ENCODE measurements around the gene GALNT7. TPM values are rescaled to one million over a fixed set of nuclear protein-coding genes. Genes with fewer than 3 reads are reported as not detected.
A peak's percentile ranks its signal among the peaks of the same experiment; 100 is the strongest.

The GALNT7 gene
- total RNA-seq, 1 donor from 2014 or later: 7.2 TPM

DNA sequence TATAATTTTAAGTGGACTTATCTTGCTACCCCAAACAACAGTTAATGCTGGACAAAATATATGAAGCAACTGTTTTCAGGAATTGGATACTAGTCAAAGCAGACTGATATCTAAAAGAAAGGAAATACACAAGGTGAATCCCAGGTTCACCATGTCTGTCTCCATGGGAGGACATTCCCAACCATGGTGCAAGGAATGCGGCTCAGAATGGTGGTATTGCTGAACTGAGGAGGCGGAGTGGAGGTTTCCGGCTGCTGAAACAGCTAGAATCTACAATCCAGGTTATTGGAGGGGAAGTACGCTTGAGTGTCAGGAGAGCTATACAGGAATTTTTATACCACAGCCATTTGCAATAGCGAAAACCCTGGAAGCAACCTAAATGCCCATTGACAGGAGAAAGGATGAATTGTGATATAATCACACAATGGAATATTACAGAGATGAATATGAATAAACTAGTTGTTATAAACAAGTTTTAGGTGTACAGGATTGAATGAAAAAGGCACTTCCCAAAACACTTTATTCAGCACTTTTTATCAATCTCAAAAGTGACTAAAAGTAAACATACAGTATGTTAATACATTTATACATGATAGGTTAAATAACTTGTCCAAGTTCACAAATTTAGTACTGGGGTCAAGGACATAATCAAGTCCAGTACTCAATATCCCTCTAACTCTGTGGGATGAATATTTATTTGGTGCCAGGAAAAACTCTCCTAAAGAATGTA lies 156.6 kb downstream of the GALNT7 start:
- intact Hi-C loops (cut with DNase I): no loop called here
- no peak for DNase-seq (ENCODE audit: low spot score)

DNA sequence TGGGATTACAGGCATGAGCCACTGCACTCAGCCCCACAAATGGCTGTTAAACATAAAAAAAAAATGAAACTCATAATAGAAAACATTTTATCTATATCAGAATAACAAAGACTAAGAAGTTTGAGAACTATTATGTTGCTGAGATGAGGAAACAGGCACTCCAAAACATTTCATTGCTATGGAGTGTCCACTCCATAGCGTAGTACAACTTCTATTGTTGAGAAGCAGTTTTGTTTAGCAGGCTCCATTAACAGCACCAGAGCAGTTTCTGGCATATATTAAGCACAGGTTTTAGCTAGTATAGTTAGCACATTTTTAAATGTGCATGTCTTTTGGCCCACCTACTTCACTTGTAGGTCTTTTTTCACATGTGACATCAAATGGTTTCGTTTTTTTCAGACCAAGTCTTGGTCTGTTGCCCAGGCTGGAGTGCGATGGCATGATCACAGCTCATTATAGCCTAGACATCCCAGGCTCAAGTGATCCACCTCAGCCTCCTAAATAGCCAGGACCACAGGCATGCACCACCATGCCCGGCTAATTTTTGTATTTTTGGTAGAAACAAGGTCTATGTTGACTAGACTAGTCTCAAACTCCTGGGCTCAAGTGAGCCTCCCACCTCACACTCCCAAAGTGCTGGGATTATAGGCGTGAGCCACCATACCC lies 159.8 kb downstream of the GALNT7 start:
- no peak for DNase-seq (ENCODE audit: low spot score)
- intact Hi-C loops (cut with DNase I): no loop called here

DNA sequence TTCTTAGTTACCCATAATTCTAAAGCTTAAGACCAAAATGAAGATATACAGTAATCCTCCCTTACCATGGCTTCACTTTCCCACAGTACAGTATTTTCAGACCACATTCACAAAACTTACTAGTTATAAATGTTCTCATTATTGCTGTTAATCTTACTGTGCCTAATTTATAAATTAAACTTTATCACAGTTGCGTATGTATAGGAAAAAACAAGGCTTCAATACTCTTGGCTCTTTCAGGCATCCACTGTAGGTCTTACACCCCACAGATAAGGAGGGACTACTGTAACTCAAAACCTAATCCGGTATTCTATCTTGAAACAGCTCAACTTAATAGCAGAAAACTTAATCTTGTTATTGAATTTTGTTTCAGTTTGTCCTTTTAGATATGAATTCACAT lies 162.0 kb downstream of the GALNT7 start:
- no peak for DNase-seq (ENCODE audit: low spot score)
- intact Hi-C loops (cut with DNase I): loop anchor here (5.0 kb wide), 1 partner anchor 162 kb away; no protein-coding TSS in a partner anchor

DNA sequence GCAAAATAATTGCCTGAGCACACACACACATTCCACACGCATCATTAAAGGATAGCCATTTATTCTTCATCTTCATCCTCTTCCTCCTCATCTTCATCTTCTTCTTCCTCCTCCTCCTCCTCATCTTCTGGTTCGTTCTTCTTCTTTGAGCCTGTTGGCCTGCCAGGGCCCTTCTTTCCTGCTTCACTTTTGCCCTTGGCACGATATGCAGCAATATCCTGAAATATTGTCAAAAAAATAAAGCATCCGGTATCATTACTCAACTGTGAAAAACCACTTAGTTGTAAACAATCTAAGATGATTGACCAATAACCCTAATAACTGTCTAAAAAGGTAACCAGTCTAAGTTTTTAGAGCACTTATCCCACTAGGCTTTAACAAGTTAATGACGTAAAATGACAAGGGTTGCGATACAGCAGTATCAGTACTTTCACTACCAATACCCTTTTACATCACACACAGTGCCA lies 163.4 kb downstream of the GALNT7 start:
- intact Hi-C loops (cut with DNase I): loop anchor here (5.0 kb wide), 1 partner anchor 160 kb away; no protein-coding TSS in a partner anchor
- DNase-seq (ENCODE audit: low spot score): no peak

DNA sequence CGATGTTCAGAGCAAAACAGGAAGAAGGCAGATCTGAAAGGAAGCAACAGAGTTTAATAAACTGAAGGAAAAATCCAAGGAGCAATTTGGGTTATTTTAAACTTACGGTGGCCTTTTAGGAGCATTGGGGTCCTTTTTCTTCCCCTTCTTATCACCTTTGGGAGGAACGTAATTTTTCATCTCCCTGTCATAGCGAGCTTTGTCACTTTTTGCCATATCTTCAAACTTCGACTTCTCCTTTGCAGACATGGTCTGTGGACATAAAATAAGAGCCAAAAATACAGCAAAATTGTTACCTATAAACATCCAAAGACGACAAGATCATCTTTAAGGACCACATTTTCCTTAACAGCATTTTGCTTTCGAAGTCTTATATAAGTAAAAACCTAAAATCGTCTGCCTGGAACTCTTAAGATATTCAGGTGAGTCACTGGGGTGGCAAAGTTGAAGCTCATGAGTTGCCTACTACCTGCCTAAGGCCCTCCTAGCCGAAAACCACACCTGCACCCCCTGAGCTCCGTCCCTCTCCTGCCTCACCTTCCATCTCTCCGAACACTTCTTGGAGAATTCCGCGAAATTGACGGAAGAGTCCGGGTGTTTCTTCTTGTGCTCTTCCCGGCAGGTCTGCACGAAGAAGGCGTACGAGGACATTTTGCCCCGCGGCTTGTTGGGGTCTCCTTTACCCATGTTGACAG lies 164.5 kb downstream of the GALNT7 start:
- no peak for DNase-seq (ENCODE audit: low spot score)
- intact Hi-C loops (cut with DNase I): loop anchor here (5.0 kb wide), 1 partner anchor 159 kb away; no protein-coding TSS in a partner anchor

DNA sequence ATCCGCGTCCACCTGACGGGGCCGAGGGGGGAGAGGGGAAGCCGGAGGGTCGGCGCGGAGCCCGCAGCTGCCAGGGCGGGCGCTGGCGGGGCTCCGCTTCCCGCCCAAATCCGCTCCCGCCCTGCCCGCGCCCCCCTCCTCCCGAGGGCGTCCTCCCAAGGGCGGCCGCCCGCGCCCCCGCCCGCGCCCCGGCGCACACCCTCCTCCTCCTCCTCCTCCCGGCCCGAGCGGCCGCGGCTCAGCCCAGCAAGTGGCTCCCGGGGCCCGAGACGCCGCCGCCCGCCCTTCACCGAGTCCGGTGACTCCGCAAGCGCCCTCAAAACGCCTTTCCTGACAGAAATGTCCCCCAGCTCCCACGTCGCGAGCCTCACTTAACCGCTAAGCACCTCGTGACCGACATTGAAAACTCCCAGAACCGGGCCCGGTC lies 165.1 kb downstream of the GALNT7 start:
- intact Hi-C loops (cut with DNase I): loop anchor here (1.0 to 5.0 kb wide), 2 partner anchors 37 to 159 kb away; partner anchors contain the start of gene SAP30
- peak; percentile 83 for DNase-seq (ENCODE audit: low spot score)

DNA sequence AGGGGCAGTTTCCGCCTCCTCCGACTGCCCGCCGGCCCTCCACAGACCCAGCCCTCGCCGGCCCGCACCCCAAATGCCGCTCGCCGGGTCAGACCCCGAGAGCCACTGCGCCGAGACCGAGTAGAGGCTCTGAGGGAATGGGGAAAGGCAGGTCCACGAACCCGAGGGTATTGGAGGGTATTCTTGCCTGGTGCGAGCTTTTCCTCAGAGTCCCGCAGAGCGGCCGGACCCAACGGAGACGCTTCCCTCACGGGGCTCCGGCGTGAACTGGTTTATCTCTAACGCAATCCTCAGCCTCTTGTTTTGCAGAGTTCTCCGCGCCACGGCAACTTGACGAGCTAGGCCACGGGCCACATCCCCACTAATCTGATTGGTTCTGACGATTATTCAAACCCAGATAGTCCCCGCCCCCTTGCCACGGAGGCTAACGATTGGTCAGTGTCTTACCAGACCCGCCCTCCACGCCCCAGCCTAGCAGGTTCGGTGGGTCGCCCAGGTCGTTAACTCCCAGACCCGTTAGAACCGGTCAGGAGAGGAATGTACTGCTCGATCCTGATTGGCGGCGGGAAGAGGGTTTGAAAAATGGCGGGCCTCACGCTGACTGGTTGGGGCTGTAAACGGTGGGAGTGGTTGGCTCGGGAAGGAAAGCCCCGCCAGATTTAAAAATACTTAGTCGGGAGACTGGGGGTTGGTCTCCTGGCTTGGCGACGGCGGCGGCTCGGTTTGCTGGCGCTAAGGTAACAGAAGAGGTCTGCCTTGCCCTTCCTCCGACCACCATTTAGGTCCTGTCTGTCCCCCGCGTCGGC lies 165.7 kb downstream of the GALNT7 start, which contains the start of gene HMGB2:
TSS of gene HMGB2 (minus strand) at position 274 of the 806 bp plus-strand sequence. CDS start 709 bp downstream, outside the sequence.
- peak; percentile 100 for DNase-seq (ENCODE audit: low spot score)
- intact Hi-C loops (cut with DNase I): loop anchor here (1.0 to 5.0 kb wide), 2 partner anchors 36 to 158 kb away; partner anchors contain the start of gene SAP30

DNA sequence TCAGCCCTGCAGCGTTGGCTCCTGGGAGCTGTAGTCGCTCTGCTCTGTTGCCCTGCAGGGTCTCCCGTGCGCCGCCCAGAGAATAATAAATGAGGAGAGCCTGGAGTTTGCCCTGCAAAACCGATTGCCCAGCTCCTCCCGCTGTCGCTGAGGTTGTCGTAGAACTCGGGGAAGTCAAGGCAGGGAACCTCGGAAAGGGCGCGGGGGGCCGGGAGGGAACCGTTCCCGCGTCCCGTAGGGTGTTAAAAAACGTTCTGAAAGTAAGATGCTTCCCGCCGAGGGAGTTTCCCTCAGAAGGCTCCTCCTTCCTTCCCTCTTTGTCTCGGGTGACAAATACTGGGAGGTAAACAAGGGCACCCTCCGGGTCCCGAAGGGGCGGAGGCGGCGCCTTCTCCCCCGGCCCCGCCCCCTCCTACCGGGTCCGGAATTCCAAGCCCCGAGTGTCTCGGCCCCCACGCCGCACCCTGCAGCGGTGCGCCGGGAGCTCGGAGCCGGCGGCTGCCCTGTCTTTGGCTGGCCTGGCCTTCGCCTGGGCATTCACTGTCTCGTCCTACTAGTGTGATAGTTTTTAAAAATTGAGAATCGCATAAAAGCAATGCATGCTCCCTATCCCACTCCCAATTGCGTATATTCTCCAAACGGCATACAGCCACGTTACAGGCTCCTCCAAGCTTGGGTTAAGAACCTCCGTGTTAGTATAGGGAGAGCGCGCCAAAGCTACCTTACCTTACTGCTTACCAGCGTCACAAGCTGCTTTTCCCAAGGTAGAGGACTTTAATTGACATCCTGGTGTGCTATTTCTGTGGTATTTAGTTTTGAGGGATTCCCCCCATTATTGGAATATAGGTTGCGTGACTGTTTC lies 166.5 kb downstream of the GALNT7 start:
- peak; percentile 77 for DNase-seq (ENCODE audit: low spot score)
- intact Hi-C loops (cut with DNase I): loop anchor here (1.0 to 5.0 kb wide), 2 partner anchors 35 to 157 kb away; partner anchors contain the start of gene SAP30

DNA sequence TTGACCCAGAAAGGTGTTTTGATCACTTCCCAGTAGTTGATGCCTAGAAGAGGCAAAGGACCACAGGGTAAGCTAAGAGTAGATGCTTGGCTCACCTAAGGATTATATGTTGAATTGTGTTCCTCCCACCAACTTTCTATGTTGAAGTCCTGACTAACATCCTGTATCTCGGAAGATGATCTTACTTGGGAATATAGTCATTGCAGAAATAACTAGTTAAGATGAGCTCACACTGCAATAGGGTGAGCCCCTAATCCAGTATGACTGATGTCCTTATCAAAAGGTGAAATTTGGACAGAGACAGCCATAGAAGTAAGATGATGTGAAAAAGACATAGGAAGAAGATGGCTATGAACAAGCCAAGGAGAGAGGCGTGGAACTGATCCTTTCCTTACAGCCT lies 168.9 kb downstream of the GALNT7 start:
- intact Hi-C loops (cut with DNase I): no loop called here

DNA sequence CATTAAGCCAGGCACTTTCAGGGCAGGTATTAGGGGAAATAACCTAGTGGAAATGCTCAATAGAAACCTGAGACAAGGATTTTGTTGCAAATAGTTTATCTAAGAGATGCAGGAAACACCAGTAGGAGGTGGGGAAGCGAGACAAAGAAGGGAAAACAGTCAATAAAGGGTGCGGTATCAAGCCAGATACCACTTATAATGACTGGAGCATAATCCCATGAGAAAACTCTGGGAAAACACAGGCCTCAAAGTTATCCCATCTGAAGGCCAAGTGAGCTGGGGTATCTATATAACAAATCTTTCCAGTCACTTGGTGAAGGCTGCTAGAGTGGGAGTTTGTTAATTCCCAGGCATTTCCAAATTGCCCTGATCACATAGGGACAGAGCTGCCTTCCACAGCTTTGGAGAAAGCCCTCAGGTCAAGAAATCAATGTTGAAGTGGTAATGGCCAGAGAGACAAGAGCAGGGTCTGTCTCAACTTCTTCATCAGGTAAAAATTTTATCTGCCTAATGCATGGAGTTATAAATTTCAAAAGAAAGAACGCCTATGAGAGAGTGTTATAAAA lies 175.3 kb downstream of the GALNT7 start:
- intact Hi-C loops (cut with DNase I): no loop called here
- DNase-seq (ENCODE audit: low spot score): no peak

More for the DNA sequence above, 168.9 kb downstream of the GALNT7 start:
- no peak for DNase-seq (ENCODE audit: low spot score)

DNA sequence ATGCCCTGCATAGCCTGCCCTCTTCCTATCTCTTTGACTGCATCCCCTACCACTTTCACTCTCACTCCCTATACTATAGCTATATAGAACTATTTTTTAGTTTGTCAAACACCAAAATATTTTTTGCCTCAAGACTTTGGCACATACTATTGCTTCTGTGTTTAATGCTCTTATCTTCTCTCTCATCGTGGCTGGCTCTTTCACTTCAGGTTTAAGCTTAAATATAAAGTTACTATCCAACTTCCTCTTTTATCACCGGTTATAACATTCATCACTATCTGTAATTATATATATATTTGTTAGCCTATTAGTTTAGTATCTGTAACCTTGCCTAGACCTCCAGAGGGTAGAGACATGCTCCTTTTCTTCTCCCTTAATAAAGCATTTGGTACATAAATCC lies 177.0 kb downstream of the GALNT7 start:
- intact Hi-C loops (cut with DNase I): no loop called here
- no peak for DNase-seq (ENCODE audit: low spot score)

DNA sequence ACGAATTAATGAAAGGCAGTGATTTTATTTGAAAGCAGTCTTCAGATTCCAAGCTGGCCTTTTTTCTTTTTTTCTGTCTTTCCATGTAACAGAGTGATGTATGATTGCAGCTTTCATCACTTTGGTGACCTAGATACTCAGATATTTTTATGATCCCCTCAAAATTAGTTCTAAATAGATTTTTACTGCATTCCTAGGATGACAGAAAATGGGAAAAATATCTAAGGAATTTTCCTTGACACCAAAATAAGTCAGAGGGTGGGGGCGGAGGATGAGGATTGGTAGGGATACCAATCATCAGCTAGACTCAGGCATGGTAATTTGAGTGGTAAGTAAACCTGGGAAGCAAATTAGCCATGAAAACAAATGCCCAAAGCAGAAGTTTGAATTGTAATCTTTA lies 177.5 kb downstream of the GALNT7 start:
- intact Hi-C loops (cut with DNase I): no loop called here
- no peak for DNase-seq (ENCODE audit: low spot score)

DNA sequence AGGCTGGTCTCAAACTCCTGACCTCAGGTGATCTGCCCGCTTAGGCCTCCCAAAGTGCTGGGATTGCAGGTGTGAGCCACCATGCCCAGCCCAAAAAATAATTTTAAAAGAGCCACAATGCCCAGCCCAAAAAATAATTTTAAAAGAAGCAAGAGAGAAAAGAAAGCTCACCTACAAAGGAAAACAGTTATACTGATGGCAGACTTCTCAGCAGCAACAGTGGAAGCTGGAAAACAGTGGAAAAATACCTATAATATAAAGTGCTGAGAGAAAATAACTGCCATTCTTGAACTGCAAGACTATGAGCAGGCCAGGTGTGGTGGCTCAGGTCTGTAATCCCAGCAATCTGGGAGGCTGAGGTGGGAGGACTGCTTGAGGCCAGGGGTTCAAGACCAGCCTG lies 178.9 kb downstream of the GALNT7 start:
- intact Hi-C loops (cut with DNase I): no loop called here
- DNase-seq (ENCODE audit: low spot score): no peak

DNA sequence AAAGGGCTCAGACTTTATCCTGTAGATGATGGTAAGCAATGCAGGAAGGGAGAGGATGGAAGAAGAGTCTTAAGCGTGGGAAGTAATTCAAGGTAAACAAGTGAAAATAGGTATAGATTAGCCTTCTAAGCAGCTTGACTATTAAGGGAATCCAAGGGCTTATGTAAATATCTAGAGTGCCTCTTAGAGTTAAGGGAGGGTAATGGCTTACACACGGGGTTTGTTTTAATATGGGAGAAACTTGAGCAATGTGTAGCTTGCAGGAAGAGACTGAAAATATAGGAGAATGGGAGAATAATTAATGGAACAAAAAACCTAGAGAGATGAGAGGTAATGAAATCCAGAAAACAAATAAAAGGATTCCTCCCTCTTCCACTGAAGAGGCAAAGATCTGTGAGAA lies 189.3 kb downstream of the GALNT7 start:
- no peak for DNase-seq (ENCODE audit: low spot score)
- intact Hi-C loops (cut with DNase I): no loop called here

DNA sequence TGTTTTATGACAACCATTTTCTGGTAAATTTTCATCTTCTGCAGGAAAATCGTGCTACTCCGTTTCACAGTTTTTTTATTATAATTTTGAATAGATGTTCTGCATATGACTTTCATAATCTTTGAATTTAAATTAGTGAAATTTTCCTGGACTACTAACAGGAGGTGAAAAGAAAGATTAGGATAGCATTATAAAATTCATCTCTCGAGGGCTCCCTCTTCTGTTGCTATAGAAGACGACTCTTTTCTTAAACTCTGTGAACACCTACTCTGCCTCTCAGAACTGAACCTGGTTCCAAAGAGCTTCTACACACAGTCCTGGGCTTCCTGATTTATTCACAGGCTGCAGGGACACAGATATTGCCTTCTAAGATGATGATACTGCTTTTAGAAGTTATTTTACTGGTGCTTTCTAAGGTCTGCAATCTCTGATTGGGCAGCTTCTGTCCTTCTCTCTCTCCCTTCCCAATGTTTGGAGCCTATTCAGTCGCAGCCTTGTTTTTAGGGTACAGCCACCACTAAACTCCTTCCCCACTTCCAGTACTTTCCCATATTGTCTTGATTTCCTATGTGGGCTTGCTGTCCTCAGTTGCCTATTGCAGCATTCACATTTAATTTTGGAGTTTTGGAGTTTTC lies 192.1 kb downstream of the GALNT7 start:
- intact Hi-C loops (cut with DNase I): no loop called here
- DNase-seq (ENCODE audit: low spot score): no peak

DNA sequence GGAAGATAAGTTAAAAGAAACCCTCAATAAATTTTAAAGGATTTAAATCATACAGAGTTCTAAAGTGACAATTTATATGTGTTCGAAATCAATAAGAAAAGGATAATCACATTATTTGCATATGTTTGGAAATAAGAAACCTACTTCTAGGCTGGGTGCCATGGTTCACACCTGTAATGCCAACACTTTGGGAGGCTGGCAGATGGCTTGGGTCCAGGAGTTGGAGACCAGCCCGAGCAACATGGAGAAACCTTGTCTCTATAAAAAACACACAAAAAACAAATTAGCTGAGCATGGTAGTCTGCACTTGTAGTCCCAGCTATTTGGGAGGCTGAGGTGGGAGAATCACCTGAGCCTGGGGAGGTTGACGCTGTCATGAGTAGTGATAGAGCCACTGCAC lies 194.1 kb downstream of the GALNT7 start:
- intact Hi-C loops (cut with DNase I): no loop called here

DNA sequence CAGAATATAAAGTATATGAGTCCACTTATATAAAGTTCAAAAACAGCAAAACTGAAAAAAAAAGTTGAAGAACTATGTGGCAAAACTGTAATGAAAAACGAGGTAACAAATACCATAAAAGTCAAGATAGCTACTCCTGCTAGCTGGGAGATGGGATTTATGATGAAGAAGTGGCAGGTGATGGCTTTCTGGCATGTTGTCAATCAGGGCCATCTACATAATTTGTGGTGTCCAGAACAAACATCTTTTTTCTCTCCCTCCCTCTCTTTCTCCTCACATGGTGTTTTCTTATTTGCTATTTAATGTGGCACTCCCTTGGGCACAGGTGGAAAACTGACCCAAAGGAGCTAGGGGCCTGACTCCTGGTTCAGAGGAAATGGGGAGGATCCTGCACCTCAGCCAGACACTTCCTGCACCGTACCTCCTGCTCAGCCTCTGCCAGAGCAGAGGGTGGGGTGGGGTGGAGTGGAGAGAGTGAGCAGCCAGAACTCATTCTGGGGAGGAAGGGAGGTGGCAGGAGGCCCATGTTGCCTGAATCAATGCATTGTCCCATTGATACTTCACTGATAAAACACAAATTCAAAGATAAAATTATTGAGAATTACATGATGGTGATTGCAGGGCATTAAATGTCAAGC lies 196.9 kb downstream of the GALNT7 start:
- DNase-seq (ENCODE audit: low spot score): no peak
- intact Hi-C loops (cut with DNase I): no loop called here

More for the DNA sequence above, 194.1 kb downstream of the GALNT7 start:
- DNase-seq (ENCODE audit: low spot score): no peak

All from cardiac septum (tissue), 1 donor.